Activated CD8-positive, alpha-beta memory T cell treated with anti-CD3 and anti-CD28 coated beads for 24 hours (primary cell): Measurements from ENCODE around the gene ASS1.

Source experiments
- DNase-seq: peaks from one replicate; pipeline ENCODE4 v3.0.0-alpha.2; 2020

The ASS1 gene

DNA sequence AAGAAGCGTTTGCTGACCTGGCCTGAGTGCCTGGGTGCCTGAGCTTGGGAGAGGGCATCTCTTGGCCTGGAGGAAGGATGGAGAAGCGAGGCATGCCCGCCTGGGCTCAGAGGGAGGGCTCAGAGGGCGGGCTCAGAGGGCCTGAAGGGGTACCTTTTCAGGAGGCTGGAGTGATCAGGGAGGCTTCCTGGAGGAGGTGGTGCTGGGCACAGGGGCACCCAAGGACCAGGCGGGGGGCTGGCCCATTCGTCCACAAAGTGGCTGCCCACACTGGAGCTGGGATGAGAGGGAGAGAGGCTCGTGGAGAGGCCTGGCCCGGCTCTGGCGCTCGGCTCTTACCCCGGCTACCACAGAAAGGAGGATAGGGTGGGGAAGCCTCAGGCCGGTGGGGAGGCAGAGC lies 32.8 kb downstream of the ASS1 start:
- no peak for DNase-seq

DNA sequence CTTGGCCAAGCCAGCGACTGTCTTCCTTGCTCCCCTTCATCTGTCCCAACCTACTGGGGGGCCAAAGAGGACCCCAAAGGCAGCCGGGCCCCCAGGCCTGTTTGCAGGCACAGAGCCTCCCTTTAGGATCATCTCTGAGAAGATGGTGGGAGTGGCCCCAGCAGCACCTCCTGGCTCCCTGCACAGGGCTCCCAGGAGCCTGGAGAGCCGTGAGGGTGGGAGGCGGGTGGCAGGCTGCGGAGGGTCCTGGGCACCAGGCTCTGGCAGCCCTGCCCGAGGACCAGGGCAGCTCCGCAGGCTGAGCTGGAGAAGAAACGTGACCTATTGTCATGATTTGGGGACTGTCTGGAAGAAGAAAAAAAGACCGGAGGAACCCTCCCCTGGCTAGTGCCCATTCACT lies 33.4 kb downstream of the ASS1 start:
- no peak for DNase-seq

DNA sequence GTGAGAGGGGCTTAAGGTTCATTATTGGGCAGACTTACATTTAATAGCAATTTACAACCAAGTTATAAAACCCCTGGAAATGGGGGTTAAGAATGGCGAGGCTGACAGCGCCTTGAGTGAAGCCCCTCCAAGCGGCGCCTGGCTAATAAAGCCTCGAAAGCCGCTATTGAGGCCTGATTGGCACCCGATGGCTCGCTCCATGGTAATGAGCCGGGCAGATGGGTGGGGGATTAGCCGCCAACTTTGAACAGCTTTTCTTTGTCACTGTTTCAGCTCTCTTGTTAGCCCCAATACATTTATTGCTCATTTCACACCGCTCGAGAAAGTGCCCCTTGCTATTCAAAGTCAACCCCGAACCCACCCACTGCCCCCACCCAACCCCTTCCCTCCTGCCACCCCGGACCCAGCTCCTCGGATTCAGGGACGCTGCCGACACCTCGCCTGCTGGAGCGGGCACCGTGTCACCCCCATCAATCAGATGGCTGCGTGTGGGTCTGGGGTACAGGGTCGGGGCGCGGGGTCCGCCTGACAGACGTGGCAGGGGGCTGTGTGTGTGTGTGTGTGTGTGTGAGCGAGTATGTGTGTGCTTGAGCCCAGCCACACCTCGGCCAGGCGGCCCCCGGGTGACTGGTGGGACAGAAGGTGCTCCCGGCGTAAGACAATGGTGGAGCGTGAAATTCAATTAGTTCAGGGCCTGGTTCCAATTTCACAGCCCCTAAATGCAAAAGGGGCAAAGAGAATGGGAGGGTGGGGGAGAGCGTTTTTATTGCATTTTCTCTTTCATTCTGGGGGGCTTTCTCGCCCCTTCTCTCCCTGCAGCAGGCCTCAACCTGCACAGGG lies 34.2 kb downstream of the ASS1 start:
- DNase-seq, result no peak

DNA sequence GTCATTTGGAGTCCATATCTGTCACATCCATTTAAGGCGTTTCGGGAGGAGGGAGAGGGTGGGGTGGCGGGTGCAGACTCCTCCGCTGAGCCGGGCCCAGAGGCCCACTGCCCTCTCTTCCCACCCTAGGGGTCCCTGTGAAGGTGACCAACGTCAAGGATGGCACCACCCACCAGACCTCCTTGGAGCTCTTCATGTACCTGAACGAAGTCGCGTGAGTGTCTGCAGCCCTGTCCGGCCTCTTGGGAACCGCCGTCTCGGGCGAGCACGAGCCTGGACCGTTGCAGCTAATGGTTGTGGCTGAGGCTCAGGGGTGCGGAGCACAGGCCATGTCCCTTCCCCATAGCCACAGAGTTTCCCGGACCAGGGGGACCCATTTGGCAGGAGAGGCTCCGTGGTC lies 34.8 kb downstream of the ASS1 start:
- DNase-seq, result no peak

DNA sequence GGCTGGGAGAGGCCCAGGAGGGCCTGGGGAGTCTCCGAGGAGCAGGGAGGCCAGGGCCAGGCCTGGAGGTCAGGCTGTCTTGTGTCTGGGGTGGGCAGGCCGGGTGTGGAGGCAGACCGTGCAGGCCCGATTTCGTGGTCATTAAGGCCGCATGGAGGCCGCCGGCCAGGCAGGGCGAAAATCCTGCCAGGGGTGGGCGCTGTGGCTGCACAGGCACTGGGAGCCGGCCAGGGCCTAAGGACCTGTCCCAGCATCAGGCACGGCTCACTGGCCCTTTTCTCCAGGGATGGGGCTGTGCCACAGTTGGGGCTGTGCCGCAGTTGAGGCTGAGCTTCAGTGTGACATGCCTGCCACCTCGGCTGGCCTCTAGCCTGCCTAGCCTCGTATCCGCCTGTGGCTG lies 35.9 kb downstream of the ASS1 start:
- no peak for DNase-seq

DNA sequence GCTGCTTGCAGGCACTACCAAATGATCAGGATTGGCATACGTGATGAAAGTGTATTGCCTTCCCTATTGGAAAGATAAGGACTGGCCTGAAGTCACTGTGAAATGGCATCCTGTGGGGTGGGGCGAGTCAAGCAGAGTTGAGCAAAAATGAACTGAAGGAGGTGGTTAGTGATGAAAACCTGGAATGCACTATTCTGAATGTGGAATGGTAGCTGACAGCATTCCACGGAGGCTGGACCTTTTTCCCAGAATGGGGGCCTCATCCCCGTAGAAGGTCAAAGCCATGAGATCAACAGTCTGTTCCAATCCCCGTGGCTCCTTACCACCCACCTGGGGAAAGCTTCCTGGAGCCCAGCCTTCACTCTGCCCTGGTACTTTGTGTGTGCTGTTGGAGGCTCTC lies 37.7 kb downstream of the ASS1 start:
- no peak for DNase-seq

DNA sequence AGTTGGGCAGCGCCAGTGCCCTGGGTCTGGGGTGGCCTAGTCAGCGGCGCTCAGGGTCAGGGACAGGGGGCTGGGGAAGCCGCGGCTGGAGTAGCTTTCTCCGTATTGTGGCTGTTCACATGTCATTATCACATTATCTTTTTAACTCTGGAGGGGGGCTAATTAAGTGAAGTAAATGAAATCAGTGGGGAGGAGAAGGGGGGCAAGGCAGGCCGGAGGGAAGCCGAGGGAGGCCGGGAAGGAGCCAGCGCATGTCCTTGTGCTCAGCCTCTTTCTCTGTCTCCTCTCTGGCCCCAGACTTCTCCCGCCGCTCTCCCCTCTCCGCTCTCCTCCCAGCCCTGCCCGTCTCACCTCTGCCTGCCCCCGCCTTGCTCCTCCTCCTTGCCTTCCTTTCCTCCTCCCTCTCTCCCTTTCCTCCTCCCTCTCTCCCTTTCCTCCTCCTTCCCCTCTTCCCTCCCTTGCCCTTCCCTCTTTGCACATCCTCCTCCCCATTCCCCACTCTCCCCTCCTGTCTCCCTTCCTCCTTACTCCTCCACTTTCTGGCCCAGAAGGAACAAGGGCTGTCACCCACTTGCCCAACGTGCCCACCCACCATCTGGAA lies 38.7 kb downstream of the ASS1 start:
- no peak for DNase-seq

DNA sequence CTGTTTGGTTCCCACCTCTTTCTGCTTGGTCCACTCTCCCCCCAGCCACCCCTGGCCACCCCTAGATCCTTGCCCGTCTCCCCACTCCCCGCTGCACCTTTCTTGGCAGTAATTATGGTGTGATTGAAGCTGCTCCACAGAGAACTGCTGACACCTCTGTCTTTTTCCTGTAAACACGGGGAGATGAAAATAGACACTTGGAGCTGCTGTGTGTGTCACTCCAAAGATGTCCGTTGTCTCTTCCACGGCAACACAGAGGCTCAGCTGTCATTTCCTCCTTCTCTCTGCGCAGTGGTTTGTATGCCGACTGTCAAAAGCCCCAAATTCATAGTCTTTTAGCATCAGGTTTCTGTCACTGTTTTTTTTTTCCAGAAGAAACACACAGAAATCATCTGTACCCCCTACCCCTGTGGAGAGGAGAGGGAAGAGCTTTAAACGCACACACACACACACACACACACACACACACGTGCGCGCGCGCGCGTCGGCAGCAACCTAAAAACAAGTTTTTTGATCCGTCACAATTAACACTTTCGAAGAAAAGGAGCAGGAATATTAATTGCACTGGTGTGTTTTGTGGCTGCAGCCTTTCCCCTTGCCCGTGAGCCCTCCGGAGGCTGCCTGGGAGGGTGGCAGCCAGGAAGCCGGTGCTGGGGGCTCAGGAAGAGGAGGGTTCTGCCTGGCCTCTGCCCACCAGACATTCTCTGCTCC lies 39.8 kb downstream of the ASS1 start:
- DNase-seq, result no peak

DNA sequence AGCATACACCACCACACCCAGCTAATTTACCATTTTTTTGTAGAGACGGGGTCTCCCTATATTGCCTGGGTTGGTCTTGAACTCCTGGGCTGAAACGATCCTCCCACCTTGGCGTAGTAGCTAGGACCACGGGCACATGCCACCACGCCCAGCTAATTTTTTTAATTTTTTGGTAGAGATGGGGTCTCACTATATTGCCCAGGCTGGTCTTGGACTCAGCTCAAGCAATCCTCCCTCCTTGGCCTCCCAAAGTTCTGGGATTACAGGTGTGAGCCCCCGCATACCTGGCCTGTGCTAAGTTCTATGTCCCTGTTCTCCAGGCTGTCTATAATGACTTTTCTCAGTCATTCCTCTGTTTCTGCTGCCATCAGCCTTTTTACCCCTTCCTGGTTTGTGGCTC lies 41.3 kb downstream of the ASS1 start:
- no peak for DNase-seq

DNA sequence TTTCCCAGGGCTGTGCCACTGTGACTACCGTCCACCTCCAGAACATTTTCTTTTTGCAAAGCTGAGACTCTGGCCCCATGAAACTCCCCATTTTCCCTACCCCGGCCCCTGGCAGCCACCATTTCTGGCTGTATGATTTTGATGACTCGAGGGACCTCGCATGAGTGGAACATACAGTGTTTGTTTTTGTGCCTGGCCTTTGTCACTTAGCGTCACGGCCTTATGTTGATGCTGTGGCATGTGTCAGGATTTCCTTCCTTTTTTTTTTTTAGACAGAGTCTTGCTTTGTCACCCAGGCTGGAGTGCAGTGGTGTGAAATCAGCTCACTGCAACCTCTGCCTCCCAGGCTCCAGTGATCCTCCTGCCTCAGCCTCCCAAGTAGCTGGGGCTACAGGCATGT lies 42.7 kb downstream of the ASS1 start:
- DNase-seq, result no peak

DNA sequence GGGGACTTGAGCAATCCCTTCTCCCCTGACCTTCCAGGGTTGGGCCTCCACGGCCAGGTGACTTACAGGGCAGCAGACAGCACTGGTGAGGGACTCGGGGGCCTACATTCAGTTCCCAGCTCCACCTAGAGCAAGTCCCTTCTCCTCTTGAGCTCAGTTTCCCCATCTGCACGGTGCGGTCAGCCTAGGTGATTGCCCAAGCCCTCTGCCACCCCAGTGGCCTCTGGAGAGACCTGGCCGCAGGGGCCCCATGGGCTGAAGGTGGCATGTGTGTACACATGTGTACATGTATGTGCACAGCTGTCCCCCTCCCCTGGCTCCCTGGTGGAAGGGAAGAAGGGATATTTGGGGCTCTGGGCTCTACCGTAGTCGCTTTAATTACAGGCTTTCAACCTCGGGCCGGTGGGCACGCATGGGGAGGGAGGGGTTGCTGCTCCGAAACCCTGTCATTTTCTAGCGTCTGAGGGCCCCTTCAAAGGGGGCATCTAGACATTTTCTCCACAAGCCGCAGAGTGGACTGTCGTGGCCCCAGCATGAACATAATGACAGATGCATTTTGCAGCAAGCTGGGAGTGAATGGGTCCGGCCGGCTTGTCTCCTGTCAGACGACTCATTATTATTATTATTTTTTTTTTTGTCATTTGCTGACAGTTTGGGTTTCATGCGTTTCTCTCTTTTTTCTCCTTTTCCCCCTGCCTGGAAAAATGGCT lies 44.0 kb downstream of the ASS1 start:
- DNase-seq, result no peak

DNA sequence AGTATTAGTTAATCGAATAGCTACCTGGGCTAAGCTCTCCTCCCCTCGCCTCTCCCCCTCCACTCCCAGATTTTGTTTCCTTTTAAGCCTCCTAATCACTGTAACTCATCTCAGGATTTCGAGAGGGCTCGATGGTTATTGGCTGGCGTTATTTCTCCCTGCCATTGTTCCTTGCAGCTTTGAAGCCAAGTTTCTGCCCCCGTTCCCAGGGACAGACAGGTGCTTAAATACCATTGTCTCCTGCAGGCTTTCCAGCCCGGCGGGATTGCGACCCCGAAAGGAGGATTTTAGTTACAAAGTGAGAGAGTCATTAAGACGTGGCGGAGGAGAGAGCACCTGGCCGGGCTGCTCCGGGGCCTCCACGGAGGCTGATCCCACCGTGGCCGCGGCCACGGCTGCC lies 46.2 kb downstream of the ASS1 start:
- DNase-seq, result no peak

DNA sequence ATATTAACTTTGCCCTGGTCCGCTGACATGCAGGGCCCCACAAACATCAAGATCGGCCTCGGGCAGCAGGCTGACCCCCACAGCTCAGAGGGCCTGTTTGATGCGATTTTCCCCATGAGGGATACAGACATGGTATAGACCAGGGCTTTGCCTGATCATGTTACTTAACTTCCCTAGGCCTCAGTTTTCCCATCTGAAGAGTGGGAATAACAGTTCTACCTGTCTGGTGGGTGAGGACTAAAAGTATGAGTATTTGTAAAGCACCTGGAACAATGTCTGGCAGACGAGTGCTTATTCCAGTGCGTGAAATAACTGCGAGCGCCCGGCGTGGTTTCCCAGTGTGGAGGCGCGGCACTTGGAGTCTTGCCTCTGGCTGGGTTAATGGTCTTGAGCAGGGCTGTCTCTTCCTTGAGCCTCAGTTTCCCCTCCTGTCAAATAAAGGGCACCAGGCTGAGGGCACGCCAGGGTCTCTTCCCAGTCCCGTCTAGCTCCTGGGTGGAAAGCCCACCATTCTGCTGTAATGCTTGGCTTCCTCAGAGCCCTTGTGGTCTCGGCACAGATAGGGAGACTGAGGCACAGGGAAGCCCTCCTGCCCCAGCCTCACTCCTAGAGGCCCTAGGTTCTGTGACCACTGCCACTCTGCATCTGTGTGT lies 47.2 kb downstream of the ASS1 start:
- DNase-seq, result no peak

DNA sequence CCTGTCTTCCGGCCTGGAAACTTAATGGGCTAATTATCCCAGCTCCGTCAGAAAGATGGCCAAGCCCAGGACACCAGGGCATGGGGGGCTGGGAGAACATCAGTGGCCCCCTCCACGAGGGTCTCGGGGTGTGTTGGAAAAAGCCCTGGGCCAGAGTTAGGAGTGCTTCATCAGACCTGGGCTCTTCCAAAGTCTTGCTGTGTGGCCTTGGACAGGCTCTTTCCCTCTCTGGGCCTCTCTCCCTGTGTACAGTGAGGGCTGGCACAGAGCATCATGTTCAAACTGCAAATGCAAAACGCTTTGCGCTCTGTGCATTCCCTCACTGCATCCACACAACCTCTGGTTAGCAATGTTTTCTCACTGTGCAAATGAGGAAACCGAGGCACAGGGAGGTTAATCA lies 48.3 kb downstream of the ASS1 start:
- no peak for DNase-seq

DNA sequence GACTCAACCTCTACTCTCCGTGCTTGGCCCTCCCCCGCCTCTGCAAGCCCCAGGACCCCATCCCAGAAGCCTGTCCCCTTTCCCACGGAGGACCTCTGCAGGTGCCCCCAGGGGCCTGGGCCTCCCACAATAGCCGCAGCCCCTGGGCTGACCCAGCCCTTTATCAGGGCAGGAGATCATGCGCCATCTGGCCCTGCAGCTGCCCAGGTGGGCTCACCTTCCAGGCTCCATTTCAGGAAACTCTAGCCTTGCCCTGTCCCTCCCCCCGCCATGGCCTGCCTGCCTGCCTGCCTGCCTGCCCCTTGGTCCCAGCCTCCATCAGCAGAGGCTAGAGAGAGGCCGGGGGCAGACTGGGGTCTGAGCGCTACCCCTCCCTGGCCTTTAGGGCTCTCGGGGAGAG lies 48.7 kb downstream of the ASS1 start:
- DNase-seq, result no peak

DNA sequence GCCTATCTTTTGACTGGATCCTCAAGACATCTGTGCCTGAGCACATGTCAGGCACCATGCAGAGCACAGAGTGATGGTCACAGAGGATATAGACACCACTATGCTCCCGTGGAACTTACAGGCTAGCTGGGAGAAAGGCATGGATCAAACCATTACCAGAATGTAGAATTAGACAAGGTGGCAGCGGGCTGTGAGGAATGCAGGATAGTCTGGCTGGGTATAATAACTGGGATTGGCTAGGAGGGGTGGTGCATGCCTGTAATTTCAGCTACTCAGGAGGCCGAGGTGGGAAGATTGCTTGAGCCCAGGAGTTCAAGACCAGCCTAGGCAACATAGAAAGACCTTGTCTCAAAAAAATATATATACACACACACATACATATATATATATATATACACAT lies 50.3 kb downstream of the ASS1 start:
- DNase-seq, result no peak

DNA sequence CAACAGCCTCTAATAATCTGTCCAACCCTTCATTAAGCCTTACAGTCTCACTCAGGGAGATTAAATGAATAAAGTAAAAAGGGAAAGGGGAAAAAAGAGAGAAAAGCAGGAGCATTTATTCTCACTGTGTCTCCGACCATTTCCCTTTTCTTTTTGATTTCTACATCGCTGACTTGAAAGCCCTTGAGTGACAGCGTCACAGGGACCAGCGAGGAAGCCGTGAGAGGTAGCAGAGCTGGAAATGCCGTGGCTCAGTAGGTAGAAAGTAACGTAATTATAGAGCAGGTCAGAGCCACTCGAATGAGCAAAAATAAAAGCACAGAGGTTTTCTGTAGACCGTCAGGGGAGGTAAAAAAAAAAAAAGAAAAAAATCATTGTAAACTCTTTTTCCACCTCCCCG lies 52.4 kb downstream of the ASS1 start:
- DNase-seq, result no peak

DNA sequence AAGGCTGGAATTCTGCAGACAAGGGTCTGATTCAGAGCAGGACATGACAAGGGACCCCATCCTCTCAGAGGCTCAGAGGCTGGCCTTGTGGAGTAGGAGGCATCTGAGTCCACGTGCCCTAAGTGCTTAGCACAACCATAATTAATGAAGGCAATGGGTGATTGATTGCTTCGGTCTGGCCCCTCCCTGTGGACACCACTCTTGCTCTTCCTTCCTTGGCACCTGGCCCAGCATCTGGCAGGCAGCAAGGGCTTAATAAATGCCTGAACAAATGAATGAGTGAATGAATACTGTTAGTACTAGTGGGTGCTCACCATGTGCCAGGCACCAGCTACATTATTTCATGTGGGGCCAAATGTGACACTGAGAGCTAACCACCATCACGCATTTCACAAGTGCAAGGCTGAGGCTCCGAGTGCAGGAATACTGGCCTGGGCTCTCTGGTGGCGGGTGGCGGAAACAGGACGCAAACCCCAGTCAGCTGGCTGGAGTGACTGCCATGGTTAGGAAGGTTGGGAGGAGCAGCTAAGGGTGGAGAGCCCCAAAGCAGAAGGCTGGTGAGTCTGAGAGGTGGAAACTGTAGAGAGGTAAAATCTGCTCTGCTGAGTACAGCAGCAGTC lies 53.6 kb downstream of the ASS1 start:
- no peak for DNase-seq

DNA sequence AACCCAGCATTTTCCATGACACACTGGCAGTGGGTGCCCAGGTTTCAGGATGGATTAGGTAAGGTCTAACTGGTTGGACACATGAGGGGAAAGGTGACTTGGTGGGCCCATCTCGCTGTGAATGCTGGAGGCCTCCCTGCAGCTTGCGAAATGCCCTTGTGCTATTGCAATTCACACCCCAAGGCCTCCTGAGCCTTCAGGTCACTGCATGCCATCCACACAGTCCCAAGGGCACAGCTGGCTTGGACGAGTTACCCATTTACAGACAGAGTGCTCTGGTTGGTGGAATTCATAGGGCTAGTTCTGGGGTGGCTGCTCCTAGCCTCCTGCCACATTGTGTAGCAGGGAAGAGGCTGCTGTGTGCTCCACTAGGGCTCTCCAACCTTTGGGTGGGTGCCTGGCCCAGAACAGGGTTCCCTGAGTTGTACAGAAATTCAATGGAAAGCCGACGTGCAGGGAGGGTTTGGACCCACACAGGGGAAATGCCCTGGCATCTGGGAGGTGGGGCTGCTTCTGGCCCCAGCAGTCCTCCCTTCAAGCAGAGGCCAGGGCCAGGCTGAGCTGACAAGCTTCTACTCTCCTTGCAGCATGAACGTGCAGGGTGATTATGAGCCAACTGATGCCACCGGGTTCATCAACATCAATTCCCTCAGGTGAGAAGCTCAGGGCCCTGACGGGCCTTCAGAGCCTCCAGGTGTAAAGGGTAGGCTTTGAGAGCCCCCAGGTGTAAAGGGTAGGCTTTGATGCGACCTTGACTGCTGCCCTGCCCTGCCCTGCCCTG lies 54.3 kb downstream of the ASS1 start:
- DNase-seq, result no peak

DNA sequence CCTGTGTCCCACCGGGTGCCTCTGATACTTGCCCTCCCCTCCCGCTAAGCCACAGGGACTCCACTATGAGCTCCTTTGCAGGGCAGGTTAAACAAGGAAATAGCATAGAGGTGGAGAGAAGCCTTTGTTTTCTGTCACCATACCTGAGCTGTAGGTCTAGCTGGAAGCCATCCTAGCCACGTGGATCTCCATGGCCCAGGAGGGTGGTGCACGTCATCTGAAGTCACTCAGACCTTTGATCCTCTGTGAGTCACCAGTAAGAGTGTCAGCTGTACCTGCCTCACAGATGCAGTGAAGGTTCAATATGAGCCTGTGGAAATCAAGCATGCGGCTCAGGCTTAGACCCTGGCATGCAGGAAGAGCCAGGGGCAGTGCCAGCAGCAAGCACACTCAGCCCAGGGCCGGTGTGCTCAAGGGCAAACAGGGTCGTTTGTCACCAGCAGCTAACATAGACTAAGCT lies 55.1 kb downstream of the ASS1 start:
- no peak for DNase-seq

DNA sequence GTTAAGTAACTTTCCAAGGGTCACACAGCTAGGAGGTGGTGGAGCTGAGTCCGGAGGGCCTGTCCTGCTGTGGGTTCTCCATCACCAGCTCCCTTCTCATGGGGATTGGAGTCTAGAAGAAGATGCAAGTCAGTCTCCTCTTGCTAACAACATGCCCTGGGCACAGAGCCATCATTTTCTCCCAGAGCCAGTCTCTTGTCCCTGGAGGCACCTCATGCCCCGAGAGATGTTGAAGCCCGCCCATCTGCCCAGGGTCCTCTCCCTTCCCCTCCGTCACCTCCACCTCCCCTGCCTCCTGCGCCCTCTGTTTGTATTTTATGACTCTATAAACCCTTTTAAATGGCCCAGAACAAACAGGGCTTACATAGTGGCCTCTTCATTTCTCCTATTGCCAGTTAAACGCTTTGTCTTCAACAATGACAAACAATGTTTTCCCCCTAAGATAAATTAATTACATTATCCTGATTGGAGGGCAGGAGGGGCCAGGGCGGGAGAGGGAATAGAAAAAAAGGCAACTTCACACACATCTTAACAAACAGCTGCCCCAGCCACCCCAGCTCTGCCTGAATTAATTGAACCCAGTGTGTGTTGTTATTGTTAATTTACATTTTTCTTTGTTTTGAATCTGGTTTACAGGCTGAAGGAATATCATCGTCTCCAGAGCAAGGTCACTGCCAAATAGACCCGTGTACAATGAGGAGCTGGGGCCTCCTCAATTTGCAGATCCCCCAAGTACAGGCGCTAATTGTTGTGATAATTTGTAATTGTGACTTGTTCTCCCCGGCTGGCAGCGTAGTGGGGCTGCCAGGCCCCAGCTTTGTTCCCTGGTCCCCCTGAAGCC lies 55.8 kb downstream of the ASS1 start:
- DNase-seq, result no peak
